Loucy (cell line): ENCODE results near the gene SRI.

Experiments used
- H2AFZ ChIP-seq: fragments of 200-600 bp; sonication (generic); 2 replicates; pipeline ENCODE4 v1.6.0; 2016; ENCODE audit warnings: antibody characterized with exemption, mild to moderate bottlenecking, low read length, moderate library complexity
- H3F3A ChIP-seq: fragments of 200-600 bp; 2 replicates; pipeline ENCODE4 v1.6.0; 2016; ENCODE audit warnings: antibody characterized with exemption, low read depth, mild to moderate bottlenecking
- H3K27me3 ChIP-seq: fragments of 200-600 bp; sonication (generic); 2 replicates; pipeline ENCODE4 v1.6.1; 2014; ENCODE audit warnings: low read length, mild to moderate bottlenecking; ENCODE audit not compliant: insufficient read depth, poor library complexity, severe bottlenecking
- H3K36me3 ChIP-seq: fragments of 200-600 bp; sonication (generic); 2 replicates; pipeline ENCODE4 v1.6.1; 2016; ENCODE audit warnings: low read length; ENCODE audit not compliant: insufficient read depth
- H3K4me1 ChIP-seq: fragments of 200-600 bp; sonication (generic); 2 replicates; pipeline ENCODE4 v1.5.1; 2014; ENCODE audit warnings: low read length, mild to moderate bottlenecking; ENCODE audit not compliant: insufficient read depth, poor library complexity, severe bottlenecking
- H3K4me2 ChIP-seq: fragments of 200-600 bp; sonication (generic); 2 replicates; pipeline ENCODE4 v1.6.0; 2014; ENCODE audit warnings: antibody characterized with exemption, low read length, low read depth, mild to moderate bottlenecking; ENCODE audit not compliant: poor library complexity, severe bottlenecking
- H3K4me3 ChIP-seq: fragments of 200-600 bp; sonication (generic); 2 replicates; pipeline ENCODE4 v1.5.1; 2014; ENCODE audit warnings: low read length, mild to moderate bottlenecking, mixed read lengths; ENCODE audit not compliant: poor library complexity, severe bottlenecking
- H3K79me2 ChIP-seq: fragments of 200-600 bp; sonication (generic); 2 replicates; pipeline ENCODE4 v1.6.1; 2014; ENCODE audit warnings: low read length; ENCODE audit not compliant: insufficient read depth
- H3K9ac ChIP-seq: fragments of 200-600 bp; sonication (generic); 2 replicates; pipeline ENCODE4 v1.6.0; 2014; ENCODE audit warnings: mild to moderate bottlenecking, low read depth, low read length, moderate library complexity; ENCODE audit not compliant: poor library complexity, severe bottlenecking
- H3K9me2 ChIP-seq: fragments of 200-600 bp; sonication (generic); replicated peaks from 2 replicates; pipeline ENCODE4 v1.6.1; 2016; ENCODE audit warnings: low read depth, low read length, mixed read lengths
- H3K9me3 ChIP-seq: fragments of 200-600 bp; sonication (generic); 2 replicates; pipeline ENCODE4 v1.6.1; 2014; ENCODE audit warnings: mild to moderate bottlenecking, antibody characterized with exemption, low read length, low read depth; ENCODE audit not compliant: insufficient read depth
- H4K20me1 ChIP-seq: fragments of 200-600 bp; sonication (generic); 2 replicates; pipeline ENCODE4 v1.6.0; 2014; ENCODE audit warnings: antibody characterized with exemption, low read length, mild to moderate bottlenecking; ENCODE audit not compliant: insufficient read depth, poor library complexity, severe bottlenecking
- EZH2phosphoT487 ChIP-seq: fragments of 200-600 bp; IDR thresholded peaks from 2 replicates; pipeline ENCODE4 v1.6.1; 2018; ENCODE audit warnings: antibody characterized with exemption, mild to moderate bottlenecking, moderate library complexity, borderline replicate concordance
- TF ChIP-seq, protein P1 (sequence below): fragments of 200-600 bp; sonication (generic); conservative IDR thresholded peaks from 2 replicates; pipeline ENCODE4 v1.5.1; 2014; ENCODE audit warnings: mild to moderate bottlenecking, antibody characterized with exemption, low read length

The SRI gene

DNA sequence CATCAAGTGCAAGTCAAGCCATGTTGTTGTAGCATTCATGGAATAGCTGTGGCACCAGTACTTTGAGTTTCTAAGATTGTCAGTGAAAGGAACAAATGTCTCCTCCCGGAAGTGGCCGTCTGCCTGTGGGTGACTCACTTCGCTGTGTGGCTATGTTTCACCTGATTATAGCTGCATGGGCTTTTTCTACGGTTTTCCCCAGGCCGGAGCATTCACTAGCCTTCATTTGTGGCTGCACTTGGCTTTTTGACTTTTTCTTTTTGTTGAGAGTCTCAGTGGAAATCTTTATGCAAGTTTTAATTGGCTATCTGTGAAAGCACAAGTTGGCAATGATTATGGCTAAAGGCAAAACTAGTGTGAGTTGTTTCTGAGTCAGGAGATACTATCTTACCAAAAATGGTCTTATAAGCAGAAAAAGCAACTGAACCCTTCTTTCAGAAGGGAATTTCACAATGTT, 35.0 kb downstream of the SRI start:
- Histone ChIP-seq H2AFZ (no peak overlapping the region), H3K4me1 (no peaks in the 10 kb centered on the region), H3K4me3 (no peak overlapping the region), H3K9ac (no peak overlapping the region), H3F3A (no peaks in the 10 kb centered on the region), H4K20me1 (no peaks in the 10 kb centered on the region), H3K9me2 (no peaks in the 10 kb centered on the region), H3K79me2 (no peaks in the 10 kb centered on the region), H3K4me2 (no peak overlapping the region), H3K36me3 (no peaks in the 10 kb centered on the region), H3K9me3 (no peaks in the 10 kb centered on the region), H3K27me3 (no peaks in the 10 kb centered on the region)
- TF ChIP-seq, protein P1, sequence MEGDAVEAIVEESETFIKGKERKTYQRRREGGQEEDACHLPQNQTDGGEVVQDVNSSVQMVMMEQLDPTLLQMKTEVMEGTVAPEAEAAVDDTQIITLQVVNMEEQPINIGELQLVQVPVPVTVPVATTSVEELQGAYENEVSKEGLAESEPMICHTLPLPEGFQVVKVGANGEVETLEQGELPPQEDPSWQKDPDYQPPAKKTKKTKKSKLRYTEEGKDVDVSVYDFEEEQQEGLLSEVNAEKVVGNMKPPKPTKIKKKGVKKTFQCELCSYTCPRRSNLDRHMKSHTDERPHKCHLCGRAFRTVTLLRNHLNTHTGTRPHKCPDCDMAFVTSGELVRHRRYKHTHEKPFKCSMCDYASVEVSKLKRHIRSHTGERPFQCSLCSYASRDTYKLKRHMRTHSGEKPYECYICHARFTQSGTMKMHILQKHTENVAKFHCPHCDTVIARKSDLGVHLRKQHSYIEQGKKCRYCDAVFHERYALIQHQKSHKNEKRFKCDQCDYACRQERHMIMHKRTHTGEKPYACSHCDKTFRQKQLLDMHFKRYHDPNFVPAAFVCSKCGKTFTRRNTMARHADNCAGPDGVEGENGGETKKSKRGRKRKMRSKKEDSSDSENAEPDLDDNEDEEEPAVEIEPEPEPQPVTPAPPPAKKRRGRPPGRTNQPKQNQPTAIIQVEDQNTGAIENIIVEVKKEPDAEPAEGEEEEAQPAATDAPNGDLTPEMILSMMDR, result no peak
- no peak for TF ChIP-seq EZH2phosphoT487

DNA sequence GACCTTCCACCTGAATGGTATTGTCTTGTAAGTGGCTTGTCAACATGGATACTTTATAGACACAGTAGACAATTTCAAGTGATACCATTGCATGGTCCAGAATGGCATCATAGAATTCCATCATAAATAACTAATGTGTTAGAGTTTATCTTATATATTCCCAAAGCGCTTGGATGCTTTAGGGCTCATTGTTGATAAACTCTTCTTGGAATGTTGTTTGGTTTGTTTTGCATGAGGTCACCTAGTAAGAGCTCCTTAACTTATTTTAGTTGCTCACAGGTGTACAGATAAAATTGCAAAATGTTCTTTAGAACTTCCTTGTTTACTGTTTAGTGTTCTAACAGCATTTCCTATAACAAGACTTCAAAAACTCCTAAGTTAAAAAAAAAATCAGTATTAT, 36.8 kb downstream of the SRI start:
- Histone ChIP-seq H3K4me2 (no peak overlapping the region), H3K79me2 (no peaks in the 10 kb centered on the region), H3K9me3 (no peaks in the 10 kb centered on the region), H3K4me3 (no peak overlapping the region), H3F3A (no peaks in the 10 kb centered on the region), H3K27me3 (no peaks in the 10 kb centered on the region), H3K36me3 (no peaks in the 10 kb centered on the region), H4K20me1 (no peaks in the 10 kb centered on the region), H3K9ac (no peak overlapping the region), H2AFZ (no peak overlapping the region), H3K9me2 (no peaks in the 10 kb centered on the region), H3K4me1 (no peaks in the 10 kb centered on the region)
- no peak for TF ChIP-seq EZH2phosphoT487
- TF ChIP-seq, protein P1, result no peak

DNA sequence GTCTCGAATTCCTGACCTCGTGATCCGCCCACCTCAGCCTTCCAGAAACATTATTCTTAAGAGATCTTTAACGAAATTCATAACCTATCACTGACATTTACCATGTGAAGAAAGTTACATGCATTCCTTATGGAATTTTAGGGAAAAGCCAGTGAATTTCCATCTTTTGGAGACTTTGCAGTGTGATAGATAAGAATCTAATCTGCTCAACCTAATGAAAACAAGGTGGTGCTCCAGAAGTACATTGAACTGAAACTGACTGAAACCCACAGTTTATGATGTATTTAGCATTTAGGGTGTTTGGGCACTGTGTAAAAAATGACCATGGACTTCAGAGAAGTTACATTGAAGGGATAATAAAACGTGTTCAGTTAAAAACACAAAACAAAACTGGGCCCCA, 43.6 kb downstream of the SRI start:
- no peaks in the 10 kb centered on the region for H3K27me3 ChIP-seq
- H3K4me1 ChIP-seq, result no peaks in the 10 kb centered on the region
- no peaks in the 10 kb centered on the region for H3K9me3 ChIP-seq
- no peak overlapping the region for H3K9ac ChIP-seq
- no peak overlapping the region for H3K4me2 ChIP-seq
- no peaks in the 10 kb centered on the region for H3K36me3 ChIP-seq
- H3F3A ChIP-seq, result no peaks in the 10 kb centered on the region
- no peak overlapping the region for H3K4me3 ChIP-seq
- no peak for TF ChIP-seq EZH2phosphoT487
- TF ChIP-seq, protein P1, result no peak
- H2AFZ ChIP-seq, result no peak overlapping the region
- H4K20me1 ChIP-seq, result no peaks in the 10 kb centered on the region
- H3K79me2 ChIP-seq, result no peaks in the 10 kb centered on the region
- no peaks in the 10 kb centered on the region for H3K9me2 ChIP-seq
